ENCODE data around the gene SAMD4A.
"Not testable (repeated sequence)": the region's sequence is repeated elsewhere in the genome, so short reads cannot be mapped to it uniquely, and the experiment has no call there.

SAMD4A gene

GRCh38 chr14:54734966-54735365 lies 168.0 kb downstream of the SAMD4A start:
- DNase-seq (ENCODE audit: low read depth) = no peak

DNA sequence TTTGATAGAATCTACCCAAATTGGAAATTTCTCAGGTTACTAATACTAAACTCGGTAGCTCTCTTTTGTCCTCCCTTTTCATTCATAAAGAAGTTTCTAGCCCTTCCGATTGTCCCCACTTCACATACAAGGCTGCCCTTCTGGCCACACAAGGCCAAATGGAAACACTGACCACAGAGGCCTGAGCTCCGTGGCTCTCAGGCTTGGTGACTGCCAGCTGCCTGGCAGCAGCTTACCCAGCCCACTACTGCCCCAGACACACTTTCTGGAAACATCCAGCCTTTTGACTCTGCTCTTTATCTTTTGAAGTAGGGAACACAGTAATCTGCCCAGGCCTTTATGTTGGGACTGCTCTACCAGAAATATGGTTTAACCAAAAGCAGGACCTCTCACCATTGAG lies 168.5 kb downstream of the SAMD4A start:
- DNase-seq (ENCODE audit: low read depth) = no peak

DNA sequence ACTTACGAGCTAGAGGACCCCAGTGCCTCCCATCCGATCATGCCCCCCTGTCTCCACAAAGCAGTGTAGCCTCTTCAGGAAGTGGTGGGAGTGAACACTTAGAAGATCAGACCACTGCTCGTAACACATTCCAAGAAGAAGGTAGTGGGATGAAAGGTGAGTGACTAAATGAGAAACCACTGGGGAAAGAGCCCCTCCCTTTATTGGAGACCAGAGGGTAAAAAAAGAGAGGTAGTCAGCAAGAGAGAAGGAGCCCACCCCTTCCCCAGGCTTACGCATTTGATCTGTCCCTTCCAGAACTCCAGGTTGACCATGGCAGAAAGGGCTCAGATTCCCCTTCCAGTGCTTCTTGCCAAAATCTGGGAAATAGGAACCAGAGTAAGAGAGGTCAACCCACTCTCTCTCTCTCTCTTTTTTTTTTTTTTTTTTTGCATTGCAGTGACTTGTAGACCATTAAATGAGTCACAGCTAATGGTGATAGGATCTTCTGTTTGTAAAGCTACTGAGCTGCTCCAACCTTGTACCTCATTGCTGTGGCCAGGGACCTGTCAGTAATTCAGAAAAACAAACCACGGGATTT lies 170.3 kb downstream of the SAMD4A start:
- DNase-seq (ENCODE audit: low read depth) = peak; percentile 60

- peak; percentile 65 for DNase-seq (ENCODE audit: low read depth)
These were observed 171.1 kb downstream of the SAMD4A start for GRCh38 chr14:54738009-54738408.

DNA sequence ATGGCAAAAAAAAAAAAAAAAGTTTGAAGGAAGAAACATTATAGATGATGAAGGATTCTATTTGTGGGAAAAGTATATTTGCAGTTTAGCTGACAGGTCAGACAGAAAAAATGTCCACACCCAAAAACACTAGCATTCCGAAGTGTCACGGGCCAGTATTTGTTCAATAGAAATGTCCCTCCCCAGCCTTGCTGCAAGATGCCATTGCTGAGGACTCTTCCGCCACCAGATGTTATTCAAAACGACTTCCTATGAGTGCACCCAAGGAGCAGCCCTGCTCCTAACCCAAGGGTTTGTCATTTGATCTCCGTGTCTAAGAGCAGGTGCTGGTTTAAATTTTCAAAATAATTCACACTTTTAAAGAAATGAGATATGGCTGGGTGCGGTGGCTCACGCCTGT lies 172.6 kb downstream of the SAMD4A start:
- no peak for DNase-seq (ENCODE audit: low read depth)

- DNase-seq (ENCODE audit: low read depth) = no peak
These were observed 175.8 kb downstream of the SAMD4A start for GRCh38 chr14:54742492-54743350.

DNA sequence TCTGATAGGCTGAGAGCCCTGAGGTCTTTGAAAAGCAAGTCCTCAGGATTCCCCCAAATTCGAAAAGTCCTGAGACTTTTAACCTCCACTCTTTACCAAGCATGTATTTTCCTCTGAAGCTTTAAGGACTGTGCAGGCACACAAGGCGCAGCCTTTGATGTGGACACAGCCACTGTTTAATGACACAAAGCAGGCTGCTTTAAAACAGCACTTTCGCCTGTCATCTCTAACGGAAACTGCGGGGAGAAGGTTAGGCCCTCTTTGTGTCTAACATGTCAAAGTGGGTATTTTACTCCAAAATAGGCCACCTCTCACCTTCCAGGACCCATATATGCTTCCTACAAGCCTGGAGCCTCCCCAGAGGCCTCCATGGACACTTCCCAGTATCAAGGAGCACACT lies 176.5 kb downstream of the SAMD4A start:
- DNase-seq (ENCODE audit: low read depth) = no peak

DNA sequence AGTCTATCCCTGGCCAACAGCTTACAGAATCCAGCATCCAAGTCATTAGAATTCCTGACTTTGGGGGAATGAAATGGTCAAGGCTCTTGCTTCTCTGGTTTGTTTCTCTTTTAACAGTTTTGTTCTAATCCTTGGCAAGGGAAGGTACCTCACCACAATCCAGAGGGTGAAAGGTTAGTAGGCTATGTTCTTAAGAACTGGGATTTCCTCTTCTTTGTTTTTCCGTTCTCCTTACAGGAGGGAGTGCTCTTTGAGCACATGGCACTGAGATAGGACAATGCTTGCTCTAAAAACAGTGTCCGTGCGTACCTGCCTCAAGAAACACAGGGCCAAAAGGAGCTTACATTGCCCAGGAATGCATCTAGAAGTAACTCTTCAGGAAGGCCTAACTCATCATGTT lies 179.1 kb downstream of the SAMD4A start:
- no peak for DNase-seq (ENCODE audit: low read depth)

DNA sequence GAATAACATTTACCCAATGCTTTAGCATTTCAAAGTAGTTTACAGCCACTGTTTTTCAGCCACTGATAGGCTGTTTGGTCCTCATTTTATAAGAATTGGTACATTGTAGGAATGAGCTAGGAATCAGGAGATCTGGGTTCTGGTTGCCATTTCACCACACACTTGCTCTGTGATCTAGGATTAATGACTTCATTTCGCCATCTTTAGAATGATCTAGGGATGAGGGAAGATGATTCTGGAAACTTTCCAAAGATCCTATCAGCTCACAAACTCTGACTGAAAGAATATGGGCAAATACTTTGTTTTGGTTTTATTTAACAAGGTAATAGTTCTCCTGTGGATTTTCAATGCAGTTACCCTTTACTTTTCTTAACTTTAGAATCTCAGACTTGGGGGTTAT lies 180.7 kb downstream of the SAMD4A start:
- DNase-seq (ENCODE audit: low read depth) = no peak

DNA sequence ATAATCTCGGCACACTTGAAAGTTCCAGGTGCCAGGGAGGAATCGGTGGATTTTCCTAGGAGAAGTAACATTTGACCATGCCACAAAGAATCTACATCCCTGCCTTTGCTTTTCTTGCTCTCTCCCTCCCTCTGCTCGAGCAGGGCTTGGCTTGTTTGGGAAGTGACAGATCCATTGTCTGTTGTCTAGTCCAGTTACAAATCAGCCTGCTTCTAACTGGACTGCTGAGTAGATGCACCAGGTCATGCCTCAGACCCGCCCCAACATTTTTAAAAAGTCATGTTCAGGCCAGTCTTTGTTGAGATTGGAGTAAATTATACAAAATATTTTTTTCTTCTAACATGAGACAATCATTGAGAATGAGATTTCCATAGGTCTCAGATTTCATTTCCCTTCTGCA lies 182.3 kb downstream of the SAMD4A start:
- DNase-seq (ENCODE audit: low read depth) = no peak

GRCh38 chr14:54749727-54750126 lies 182.8 kb downstream of the SAMD4A start:
- DNase-seq (ENCODE audit: low read depth) = no peak

DNA sequence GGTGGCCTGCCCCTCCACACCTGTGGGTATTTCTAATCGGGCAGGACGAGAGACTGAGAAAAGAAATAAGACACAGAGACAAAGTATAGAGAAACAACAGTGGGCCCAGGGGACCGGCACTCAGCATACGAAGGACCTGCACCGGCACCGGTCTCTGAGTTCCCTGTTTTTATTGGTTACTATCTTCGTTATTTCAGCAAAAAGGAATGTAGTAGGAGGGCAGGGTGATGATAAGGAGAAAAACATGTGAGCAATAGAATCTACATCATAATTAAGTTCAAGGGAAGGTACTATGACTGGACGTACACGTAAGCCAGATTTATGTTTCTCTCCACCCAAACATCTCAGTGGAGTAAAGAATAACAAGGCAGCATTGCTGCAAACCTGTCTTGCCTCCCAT lies 185.7 kb downstream of the SAMD4A start:
- DNase-seq (ENCODE audit: low read depth) = not testable (repeated sequence)

- DNase-seq (ENCODE audit: low read depth) = not testable (repeated sequence)
These were observed 186.5 kb downstream of the SAMD4A start for GRCh38 chr14:54753396-54753795.

DNA sequence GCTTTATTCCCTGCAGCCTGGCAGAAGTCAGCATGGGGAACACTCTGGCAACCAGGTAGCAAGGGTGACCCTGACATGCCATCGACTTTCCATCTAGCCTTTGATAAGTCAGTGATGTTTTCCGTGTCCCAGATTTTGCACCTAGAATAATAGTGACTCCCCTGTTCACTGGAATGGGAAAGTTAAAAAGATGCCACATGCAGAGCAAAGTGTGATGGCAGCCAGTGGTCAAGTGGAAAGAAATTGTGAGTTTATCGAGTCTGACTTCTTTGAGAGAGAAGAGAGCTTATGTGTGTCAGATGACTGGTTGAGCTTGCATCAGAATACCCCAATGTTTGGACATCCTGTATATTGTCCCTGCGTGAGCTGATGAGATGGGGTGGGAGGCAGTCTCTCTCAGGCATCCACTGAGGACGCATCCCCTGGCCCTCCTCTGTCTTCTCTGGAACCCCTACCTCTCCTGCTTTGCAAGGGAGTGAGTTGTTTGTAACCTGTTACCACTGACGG lies 187.2 kb downstream of the SAMD4A start:
- DNase-seq (ENCODE audit: low read depth) = no peak

- no peak for DNase-seq (ENCODE audit: low read depth)
These were observed 187.9 kb downstream of the SAMD4A start for GRCh38 chr14:54754623-54755386.

DNA sequence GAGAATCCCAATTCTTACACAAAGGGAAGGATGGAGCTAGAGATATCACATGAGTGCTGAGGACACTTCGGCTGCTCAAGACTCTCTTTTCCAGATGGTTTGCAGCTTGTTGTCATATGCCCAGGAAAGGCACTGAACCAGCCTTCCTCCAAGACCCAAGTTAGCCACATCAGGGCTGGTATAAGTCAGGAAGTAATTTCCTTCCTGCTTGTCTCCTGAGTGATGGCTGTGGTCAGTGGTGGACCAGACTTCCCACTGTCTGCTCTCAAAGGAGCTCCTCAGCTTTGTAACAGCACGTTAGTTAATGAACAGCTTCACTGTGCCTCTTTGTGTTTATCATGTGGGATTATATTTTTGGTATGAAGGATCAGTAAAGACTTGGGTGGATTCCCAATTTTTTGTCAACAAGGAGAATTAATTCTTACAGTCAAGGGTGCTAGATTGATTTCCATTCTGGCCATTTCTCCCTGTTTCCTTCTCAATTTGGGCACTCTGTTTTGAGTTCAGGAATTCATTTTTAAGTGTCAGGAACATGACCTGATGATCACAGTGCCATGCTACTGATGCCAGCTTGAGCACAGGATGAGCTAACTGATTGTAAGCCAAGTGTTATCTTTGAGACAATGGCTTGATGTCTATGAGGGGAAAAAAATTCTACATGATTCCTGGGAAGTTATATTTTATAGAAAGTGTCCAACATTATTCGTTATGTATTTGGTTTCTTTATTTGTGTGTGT lies 189.9 kb downstream of the SAMD4A start:
- DNase-seq (ENCODE audit: low read depth) = no peak

DNA sequence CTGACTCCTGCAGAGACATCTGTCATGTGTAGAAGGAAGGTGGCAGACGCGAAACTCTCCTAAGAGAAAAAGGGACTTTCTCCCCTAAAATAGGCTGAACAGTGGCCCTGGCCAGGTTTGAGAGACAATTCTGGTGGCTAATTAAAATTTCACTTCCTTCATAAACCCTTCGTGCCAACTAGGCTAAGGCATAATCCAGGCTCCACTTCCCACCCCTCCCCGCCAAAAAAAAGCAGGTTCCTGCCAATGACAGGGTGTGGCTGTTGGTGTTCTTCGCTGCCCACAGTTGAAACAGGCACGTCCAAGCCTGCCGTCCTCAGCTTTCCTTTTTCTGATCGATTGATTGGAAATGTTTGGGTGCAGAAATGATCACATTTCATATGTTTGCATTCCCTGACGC lies 191.1 kb downstream of the SAMD4A start:
- no peak for DNase-seq (ENCODE audit: low read depth)

DNA sequence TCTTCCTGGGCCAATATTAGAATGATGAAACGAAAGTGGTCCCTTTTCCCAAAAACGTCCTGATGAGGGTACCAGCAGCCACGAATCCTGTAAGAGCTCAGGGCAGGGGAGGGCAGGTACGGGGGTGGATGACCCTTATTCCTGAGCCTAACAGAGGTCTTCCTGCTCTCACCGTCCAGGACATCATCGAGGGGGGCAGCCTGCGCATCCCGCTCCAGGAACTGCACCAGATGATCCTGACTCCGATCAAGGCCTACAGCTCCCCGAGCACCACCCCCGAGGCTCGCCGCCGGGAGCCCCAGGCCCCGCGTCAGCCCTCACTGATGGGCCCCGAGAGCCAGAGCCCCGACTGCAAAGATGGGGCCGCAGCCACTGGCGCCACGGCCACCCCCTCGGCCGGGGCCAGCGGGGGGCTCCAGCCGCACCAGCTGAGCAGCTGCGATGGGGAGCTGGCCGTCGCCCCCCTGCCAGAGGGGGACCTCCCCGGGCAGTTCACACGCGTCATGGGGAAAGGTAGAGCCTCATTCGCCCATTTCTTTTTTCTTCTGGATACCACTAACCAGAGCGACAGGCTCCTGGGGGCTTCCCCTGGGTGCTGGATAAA lies 193.2 kb downstream of the SAMD4A start:
- no peak for DNase-seq (ENCODE audit: low read depth)

GRCh38 chr14:54760866-54761575 lies 194.1 kb downstream of the SAMD4A start:
- DNase-seq (ENCODE audit: low read depth) = peak; percentile 34

DNA sequence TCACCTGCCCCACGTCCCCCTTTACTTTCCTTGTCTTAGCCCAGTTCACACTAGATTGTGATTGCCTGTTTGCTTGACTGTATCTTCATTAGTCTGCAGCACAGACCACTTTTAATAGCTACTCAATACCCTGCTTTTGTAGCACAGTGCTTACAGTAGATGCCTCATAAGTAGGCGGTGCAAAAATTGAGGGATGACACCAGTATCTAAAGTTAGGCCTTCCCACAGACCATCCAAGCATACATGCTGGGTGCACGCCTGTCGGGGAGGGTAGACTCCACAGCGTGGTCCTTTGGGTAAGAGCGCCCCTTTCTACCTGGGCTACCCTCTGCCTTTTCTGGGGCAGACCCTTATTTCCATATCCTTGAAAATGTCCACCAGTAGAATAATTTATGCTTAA lies 194.9 kb downstream of the SAMD4A start:
- DNase-seq (ENCODE audit: low read depth) = no peak

DNA sequence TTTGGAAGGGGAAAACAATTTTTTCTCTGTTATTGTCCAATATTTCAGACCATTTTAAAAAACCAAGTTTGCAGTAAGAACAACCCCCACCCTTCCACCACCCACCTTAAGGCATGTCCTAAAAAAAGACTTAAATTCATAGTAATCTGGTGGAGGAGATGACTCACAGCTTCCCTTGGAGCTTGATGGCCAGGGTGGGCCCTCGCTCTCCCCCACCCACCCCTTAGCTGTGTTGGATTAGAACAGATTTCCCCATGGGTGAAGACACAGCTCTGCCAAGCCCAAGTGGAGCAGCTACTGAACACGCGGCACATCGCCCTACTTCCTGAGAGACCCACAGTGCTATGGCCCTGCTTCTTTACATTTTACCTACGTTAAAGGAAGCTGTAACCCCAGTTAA lies 195.4 kb downstream of the SAMD4A start:
- no peak for DNase-seq (ENCODE audit: low read depth)
